Measurements from ENCODE around the gene CHST14.

The CHST14 gene

GRCh38 chr15:40472171-40472727 is 1.5 kb downstream of the CHST14 start:
- no peak for TF ChIP-seq FOXP2 (optimal IDR thresholded peaks at IDR 0.05; ENCODE audit: borderline replicate concordance, extremely low read depth, extremely low read length, insufficient read depth)
- no peak for TF ChIP-seq TAF1 (IDR thresholded peaks at IDR 0.05; ENCODE audit: borderline replicate concordance, insufficient read depth, low read length)
- TF ChIP-seq SIN3A (IDR thresholded peaks at IDR 0.05; ENCODE audit: borderline replicate concordance, insufficient read depth, low read length): no peak
- TF ChIP-seq POLR2AphosphoS5 (IDR thresholded peaks at IDR 0.05; ENCODE audit: low read depth, low read length): no peak
- no peak for TF ChIP-seq REST (IDR thresholded peaks at IDR 0.05; ENCODE audit: insufficient read depth in 1 of 2, low read depth in 2 of 2, low read length in 2 of 2)

DNA sequence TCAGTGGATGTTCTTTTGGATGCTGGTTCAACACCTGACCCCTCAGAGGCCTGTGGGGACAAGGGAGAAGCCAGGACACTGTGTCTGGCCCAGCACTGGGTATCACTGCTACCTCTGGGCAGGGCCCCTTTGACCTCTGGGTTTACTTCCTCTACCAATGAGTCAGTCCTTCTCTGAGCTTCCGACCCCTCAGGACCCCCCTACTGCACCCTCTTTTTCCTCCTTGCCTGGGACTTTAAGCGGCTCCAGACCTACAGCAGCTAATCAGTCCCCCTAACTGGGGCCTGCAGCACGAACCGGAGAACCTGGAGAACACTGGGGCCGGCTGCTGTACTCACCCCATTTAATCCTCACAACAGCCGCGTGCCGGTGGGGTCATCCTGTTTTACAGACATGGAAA is 3.8 kb downstream of the CHST14 start:
- TF ChIP-seq POLR2AphosphoS5 (IDR thresholded peaks at IDR 0.05; ENCODE audit: low read depth, low read length): no peak
- no peak for TF ChIP-seq TAF1 (IDR thresholded peaks at IDR 0.05; ENCODE audit: borderline replicate concordance, insufficient read depth, low read length)
- no peak for TF ChIP-seq FOXP2 (optimal IDR thresholded peaks at IDR 0.05; ENCODE audit: borderline replicate concordance, extremely low read depth, extremely low read length, insufficient read depth)
- TF ChIP-seq REST (IDR thresholded peaks at IDR 0.05; ENCODE audit: insufficient read depth in 1 of 2, low read depth in 2 of 2, low read length in 2 of 2): no peak
- TF ChIP-seq SIN3A (IDR thresholded peaks at IDR 0.05; ENCODE audit: borderline replicate concordance, insufficient read depth, low read length): no peak

DNA sequence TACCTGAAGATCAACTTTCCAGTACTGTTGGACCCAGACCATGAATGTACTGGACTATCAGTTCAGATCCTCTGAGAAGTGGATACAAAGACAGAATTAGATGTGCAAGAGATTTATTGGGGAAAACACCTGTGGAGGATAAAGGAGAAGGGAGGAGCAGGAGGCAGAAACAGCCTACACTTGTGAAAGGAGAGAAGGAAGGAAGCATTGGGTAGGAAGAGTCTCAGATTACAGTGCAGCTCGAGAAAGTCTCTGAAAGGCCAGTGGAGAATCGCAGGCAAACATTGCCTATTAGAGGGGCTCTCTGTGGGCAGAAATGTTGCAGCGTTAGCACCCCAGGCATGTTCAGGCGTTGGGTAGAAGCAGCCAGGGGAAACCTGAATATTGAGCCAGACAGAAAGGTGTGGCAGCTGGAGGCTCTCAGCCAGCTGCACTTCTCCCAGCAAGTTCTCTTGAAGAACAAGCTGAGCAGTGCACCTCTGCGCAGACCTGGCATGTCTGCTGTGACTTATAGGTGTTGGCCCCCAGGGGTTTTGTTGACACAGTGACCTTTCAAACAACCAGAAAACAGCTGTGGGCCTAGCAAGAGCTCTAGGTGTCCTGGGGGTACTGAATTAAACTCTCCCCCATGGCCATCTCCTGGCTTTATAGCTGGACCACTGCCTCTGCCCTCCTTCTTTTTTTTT is 7.0 kb downstream of the CHST14 start:
- TF ChIP-seq POLR2AphosphoS5 (IDR thresholded peaks at IDR 0.05; ENCODE audit: low read depth, low read length): no peak
- no peak for TF ChIP-seq SIN3A (IDR thresholded peaks at IDR 0.05; ENCODE audit: borderline replicate concordance, insufficient read depth, low read length)
- no peak for TF ChIP-seq REST (IDR thresholded peaks at IDR 0.05; ENCODE audit: insufficient read depth in 1 of 2, low read depth in 2 of 2, low read length in 2 of 2)
- no peak for TF ChIP-seq FOXP2 (optimal IDR thresholded peaks at IDR 0.05; ENCODE audit: borderline replicate concordance, extremely low read depth, extremely low read length, insufficient read depth)
- no peak for TF ChIP-seq TAF1 (IDR thresholded peaks at IDR 0.05; ENCODE audit: borderline replicate concordance, insufficient read depth, low read length)

GRCh38 chr15:40479024-40479423 is 8.2 kb downstream of the CHST14 start:
- TF ChIP-seq REST (IDR thresholded peaks at IDR 0.05; ENCODE audit: insufficient read depth in 1 of 2, low read depth in 2 of 2, low read length in 2 of 2) (no peak), POLR2AphosphoS5 (IDR thresholded peaks at IDR 0.05; ENCODE audit: low read depth, low read length) (no peak), TAF1 (IDR thresholded peaks at IDR 0.05; ENCODE audit: borderline replicate concordance, insufficient read depth, low read length) (no peak), FOXP2 (optimal IDR thresholded peaks at IDR 0.05; ENCODE audit: borderline replicate concordance, extremely low read depth, extremely low read length, insufficient read depth) (no peak), SIN3A (IDR thresholded peaks at IDR 0.05; ENCODE audit: borderline replicate concordance, insufficient read depth, low read length) (no peak)
